ENCODE results near the gene SMAD3.

The SMAD3 gene

DNA sequence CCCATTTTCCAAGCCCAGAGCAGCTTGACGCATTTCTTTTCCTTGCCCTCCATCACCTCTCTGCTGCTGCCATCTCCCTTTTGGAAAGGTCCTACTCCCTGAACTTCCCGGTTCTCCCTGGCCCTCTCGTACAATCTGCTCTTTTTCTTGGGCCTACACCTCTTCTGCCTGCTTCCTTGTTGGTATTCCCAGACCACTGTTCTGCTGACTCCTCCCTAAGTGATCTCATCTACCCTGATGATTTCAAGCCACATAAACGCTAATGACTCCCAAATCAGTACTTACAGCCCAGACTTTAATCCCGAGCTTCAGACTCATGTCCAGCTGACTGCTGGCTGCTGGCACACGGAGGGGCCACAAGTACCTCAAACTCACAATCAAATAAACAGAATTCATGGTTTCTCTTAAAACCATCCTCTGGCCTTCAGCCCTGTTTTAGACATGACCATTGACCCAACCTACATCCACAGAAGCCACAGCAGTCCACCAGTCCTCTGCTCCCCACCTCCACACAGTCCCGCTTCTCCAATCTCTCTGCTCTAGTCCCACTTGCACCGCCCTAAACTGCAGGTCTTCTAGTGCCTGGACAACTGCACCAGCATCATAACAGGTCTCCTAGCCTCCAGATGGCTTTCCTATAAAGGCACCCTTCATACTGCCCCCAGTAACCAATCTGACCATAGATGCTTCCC is 131.4 kb downstream of the SMAD3 start (continued):
- TF ChIP-seq, protein P1, sequence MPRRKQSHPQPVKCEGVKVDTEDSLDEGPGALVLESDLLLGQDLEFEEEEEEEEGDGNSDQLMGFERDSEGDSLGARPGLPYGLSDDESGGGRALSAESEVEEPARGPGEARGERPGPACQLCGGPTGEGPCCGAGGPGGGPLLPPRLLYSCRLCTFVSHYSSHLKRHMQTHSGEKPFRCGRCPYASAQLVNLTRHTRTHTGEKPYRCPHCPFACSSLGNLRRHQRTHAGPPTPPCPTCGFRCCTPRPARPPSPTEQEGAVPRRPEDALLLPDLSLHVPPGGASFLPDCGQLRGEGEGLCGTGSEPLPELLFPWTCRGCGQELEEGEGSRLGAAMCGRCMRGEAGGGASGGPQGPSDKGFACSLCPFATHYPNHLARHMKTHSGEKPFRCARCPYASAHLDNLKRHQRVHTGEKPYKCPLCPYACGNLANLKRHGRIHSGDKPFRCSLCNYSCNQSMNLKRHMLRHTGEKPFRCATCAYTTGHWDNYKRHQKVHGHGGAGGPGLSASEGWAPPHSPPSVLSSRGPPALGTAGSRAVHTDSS (tag by site-specific recombination; IDR thresholded peaks at IDR 0.05): no peak
- TF ChIP-seq, protein P2, sequence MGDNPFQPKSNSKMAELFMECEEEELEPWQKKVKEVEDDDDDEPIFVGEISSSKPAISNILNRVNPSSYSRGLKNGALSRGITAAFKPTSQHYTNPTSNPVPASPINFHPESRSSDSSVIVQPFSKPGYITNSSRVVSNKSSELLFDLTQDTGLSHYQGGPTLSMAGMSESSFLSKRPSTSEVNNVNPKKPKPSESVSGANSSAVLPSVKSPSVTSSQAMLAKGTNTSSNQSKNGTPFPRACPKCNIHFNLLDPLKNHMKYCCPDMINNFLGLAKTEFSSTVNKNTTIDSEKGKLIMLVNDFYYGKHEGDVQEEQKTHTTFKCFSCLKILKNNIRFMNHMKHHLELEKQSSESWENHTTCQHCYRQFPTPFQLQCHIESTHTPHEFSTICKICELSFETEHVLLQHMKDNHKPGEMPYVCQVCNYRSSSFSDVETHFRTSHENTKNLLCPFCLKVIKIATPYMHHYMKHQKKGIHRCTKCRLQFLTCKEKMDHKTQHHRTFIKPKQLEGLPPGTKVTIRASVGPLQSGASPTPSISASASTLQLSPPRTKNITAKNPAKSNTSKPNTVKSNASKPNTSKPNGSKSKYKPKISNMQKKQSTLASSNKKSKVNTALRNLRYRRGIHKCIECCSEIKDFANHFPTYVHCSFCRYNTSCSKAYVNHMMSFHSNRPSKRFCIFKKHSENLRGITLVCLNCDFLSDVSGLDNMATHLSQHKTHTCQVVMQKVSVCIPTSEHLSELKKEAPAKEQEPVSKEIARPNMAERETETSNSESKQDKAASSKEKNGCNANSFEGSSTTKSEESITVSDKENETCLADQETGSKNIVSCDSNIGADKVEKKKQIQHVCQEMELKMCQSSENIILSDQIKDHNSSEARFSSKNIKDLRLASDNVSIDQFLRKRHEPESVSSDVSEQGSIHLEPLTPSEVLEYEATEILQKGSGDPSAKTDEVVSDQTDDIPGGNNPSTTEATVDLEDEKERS (tag by site-specific recombination; IDR thresholded peaks at IDR 0.05): no peak
- no peak for TF ChIP-seq ZBTB8A (tag by site-specific recombination; IDR thresholded peaks at IDR 0.05)
- TF ChIP-seq ZNF768 (tag by site-specific recombination; IDR thresholded peaks at IDR 0.05): no peak
- 0 out of 2 replicates have a peak, but pooled peaks have one; percentile 9 for TF ChIP-seq ZNF76 (tag by site-specific recombination; IDR thresholded peaks at IDR 0.05; ENCODE audit: borderline replicate concordance, low read depth)
- no peak for TF ChIP-seq ZNF521 (tag by site-specific recombination; IDR thresholded peaks at IDR 0.05)
- TF ChIP-seq ZFHX2 (tag by site-specific recombination; conservative IDR thresholded peaks at IDR 0.05): no peak
- no peak for TF ChIP-seq KLF1 (tag by site-specific recombination; IDR thresholded peaks at IDR 0.05)
- TF ChIP-seq ZNF629 (tag by site-specific recombination; IDR thresholded peaks at IDR 0.05): peak; percentile 86
- no peak for TF ChIP-seq ZNF274 (IDR thresholded peaks at IDR 0.05; ENCODE audit: low read length)
- no peak for TF ChIP-seq ZNF274 (tag by site-specific recombination; IDR thresholded peaks at IDR 0.05; ENCODE audit: borderline replicate concordance)
- no peak for TF ChIP-seq ZNF184 (tag by site-specific recombination; IDR thresholded peaks at IDR 0.05)
- TF ChIP-seq ZNF701 (tag by site-specific recombination; IDR thresholded peaks at IDR 0.05): no peak
- no peak for TF ChIP-seq ZNF473 (tag by site-specific recombination; IDR thresholded peaks at IDR 0.05)
- TF ChIP-seq ZNF843 (tag by site-specific recombination; IDR thresholded peaks at IDR 0.05): 0 out of 2 replicates have a peak, but pooled peaks have one; percentile 16
- no peak for TF ChIP-seq ZNF16 (tag by site-specific recombination; IDR thresholded peaks at IDR 0.05; ENCODE audit: low read depth)
- peak; percentile 71 for TF ChIP-seq ZNF335 (tag by site-specific recombination; conservative IDR thresholded peaks at IDR 0.05)
- peak; percentile 99 for TF ChIP-seq ZNF600 (tag by site-specific recombination; IDR thresholded peaks at IDR 0.05)
- TF ChIP-seq, protein P3, sequence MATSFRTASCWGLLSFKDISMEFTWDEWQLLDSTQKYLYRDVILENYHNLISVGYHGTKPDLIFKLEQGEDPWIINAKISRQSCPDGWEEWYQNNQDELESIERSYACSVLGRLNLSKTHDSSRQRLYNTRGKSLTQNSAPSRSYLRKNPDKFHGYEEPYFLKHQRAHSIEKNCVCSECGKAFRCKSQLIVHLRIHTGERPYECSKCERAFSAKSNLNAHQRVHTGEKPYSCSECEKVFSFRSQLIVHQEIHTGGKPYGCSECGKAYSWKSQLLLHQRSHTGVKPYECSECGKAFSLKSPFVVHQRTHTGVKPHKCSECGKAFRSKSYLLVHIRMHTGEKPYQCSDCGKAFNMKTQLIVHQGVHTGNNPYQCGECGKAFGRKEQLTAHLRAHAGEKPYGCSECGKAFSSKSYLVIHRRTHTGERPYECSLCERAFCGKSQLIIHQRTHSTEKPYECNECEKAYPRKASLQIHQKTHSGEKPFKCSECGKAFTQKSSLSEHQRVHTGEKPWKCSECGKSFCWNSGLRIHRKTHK (tag by site-specific recombination; IDR thresholded peaks at IDR 0.05): no peak
- TF ChIP-seq ZNF37A (tag by site-specific recombination; IDR thresholded peaks at IDR 0.05): no peak
- TF ChIP-seq, protein P4, sequence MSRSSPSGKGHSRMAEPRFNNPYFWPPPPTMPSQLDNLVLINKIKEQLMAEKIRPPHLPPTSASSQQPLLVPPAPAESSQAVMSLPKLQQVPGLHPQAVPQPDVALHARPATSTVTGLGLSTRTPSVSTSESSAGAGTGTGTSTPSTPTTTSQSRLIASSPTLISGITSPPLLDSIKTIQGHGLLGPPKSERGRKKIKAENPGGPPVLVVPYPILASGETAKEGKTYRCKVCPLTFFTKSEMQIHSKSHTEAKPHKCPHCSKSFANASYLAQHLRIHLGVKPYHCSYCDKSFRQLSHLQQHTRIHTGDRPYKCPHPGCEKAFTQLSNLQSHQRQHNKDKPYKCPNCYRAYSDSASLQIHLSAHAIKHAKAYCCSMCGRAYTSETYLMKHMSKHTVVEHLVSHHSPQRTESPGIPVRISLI (tag by site-specific recombination; IDR thresholded peaks at IDR 0.05): no peak
- TF ChIP-seq, protein P5, sequence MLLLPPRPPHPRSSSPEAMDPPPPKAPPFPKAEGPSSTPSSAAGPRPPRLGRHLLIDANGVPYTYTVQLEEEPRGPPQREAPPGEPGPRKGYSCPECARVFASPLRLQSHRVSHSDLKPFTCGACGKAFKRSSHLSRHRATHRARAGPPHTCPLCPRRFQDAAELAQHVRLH (tag by site-specific recombination; IDR thresholded peaks at IDR 0.05): no peak
- no peak for TF ChIP-seq ZNF221 (tag by site-specific recombination; IDR thresholded peaks at IDR 0.05; ENCODE audit: borderline replicate concordance)
- TF ChIP-seq, protein P6, sequence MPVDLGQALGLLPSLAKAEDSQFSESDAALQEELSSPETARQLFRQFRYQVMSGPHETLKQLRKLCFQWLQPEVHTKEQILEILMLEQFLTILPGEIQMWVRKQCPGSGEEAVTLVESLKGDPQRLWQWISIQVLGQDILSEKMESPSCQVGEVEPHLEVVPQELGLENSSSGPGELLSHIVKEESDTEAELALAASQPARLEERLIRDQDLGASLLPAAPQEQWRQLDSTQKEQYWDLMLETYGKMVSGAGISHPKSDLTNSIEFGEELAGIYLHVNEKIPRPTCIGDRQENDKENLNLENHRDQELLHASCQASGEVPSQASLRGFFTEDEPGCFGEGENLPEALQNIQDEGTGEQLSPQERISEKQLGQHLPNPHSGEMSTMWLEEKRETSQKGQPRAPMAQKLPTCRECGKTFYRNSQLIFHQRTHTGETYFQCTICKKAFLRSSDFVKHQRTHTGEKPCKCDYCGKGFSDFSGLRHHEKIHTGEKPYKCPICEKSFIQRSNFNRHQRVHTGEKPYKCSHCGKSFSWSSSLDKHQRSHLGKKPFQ (tag by site-specific recombination; IDR thresholded peaks at IDR 0.05): no peak
- TF ChIP-seq ZNF544 (tag by site-specific recombination; IDR thresholded peaks at IDR 0.05): no peak
- TF ChIP-seq, protein P7, sequence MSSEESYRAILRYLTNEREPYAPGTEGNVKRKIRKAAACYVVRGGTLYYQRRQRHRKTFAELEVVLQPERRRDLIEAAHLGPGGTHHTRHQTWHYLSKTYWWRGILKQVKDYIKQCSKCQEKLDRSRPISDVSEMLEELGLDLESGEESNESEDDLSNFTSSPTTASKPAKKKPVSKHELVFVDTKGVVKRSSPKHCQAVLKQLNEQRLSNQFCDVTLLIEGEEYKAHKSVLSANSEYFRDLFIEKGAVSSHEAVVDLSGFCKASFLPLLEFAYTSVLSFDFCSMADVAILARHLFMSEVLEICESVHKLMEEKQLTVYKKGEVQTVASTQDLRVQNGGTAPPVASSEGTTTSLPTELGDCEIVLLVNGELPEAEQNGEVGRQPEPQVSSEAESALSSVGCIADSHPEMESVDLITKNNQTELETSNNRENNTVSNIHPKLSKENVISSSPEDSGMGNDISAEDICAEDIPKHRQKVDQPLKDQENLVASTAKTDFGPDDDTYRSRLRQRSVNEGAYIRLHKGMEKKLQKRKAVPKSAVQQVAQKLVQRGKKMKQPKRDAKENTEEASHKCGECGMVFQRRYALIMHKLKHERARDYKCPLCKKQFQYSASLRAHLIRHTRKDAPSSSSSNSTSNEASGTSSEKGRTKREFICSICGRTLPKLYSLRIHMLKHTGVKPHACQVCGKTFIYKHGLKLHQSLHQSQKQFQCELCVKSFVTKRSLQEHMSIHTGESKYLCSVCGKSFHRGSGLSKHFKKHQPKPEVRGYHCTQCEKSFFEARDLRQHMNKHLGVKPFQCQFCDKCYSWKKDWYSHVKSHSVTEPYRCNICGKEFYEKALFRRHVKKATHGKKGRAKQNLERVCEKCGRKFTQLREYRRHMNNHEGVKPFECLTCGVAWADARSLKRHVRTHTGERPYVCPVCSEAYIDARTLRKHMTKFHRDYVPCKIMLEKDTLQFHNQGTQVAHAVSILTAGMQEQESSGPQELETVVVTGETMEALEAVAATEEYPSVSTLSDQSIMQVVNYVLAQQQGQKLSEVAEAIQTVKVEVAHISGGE (tag by site-specific recombination; conservative IDR thresholded peaks at IDR 0.05; ENCODE audit: low read depth): no peak
- TF ChIP-seq ZNF19 (tag by site-specific recombination; IDR thresholded peaks at IDR 0.05; ENCODE audit: low read depth): no peak
- TF ChIP-seq OSR2 (tag by site-specific recombination; IDR thresholded peaks at IDR 0.05): peak; percentile 78
